HepG2 (cell line): Measurements from ENCODE around the gene DUS2. TPM values are rescaled to one million over a fixed set of nuclear protein-coding genes. Genes with fewer than 3 reads are reported as not detected.
A peak's percentile ranks its signal among the peaks of the same experiment; 100 is the strongest.

Experiments used
- EZH2 ChIP-seq: conservative IDR thresholded peaks from 2 replicates; pipeline ENCODE4 v1.6.1; 2012; ENCODE audit warnings: mild to moderate bottlenecking, low read depth, low read length, moderate library complexity
- GABPB1 ChIP-seq: IDR thresholded peaks from 2 replicates; pipeline ENCODE4 v1.6.1; 2016; ENCODE audit warnings: mild to moderate bottlenecking, missing genetic modification reagents, moderate library complexity, missing compliant biosample characterization
- MAFK ChIP-seq, 2 experiments: IDR thresholded peaks in 1 of 2; conservative IDR thresholded peaks in 1 of 2; 2 replicates each; pipeline ENCODE4 v1.6.1; 2011; ENCODE audit warnings: improper control_type of control experiment in 2 of 2, low read length in 2 of 2
- NFIC ChIP-seq: IDR thresholded peaks from 2 replicates; pipeline ENCODE4 v1.6.1; 2012; ENCODE audit warnings: mild to moderate bottlenecking, low read length, inconsistent platforms
- SIN3A ChIP-seq: IDR thresholded peaks from 2 replicates; pipeline ENCODE4 v1.6.1; 2011; ENCODE audit warnings: low read depth, mild to moderate bottlenecking, control low read depth, low read length, borderline replicate concordance
- SRY ChIP-seq: sonication (generic); formaldehyde crosslinking; IDR thresholded peaks from 2 replicates; pipeline ENCODE4 v1.8.0; 2022; ENCODE audit warnings: mild to moderate bottlenecking, missing genetic modification reagents
- YEATS2 ChIP-seq: sonication (generic); formaldehyde crosslinking; IDR thresholded peaks from 2 replicates; pipeline ENCODE4 v1.4.0; 2020; ENCODE audit warnings: missing genetic modification reagents, borderline replicate concordance
- ZNF24 ChIP-seq: fragments of 450-650 bp; IDR thresholded peaks from 2 replicates; pipeline ENCODE4 v1.6.1; 2017; ENCODE audit warnings: antibody characterized with exemption, mild to moderate bottlenecking
- ZNF615 ChIP-seq: sonication (generic); formaldehyde crosslinking; IDR thresholded peaks from 2 replicates; pipeline ENCODE4 v1.5.0; 2020; ENCODE audit warnings: mild to moderate bottlenecking, missing genetic modification reagents, borderline replicate concordance
- polyA plus RNA-seq, 8 experiments: library from polyadenylated mRNA; depleted of rRNA in 3 of 8; stranded (reverse) in 7 of 8; unstranded in 1 of 8; fragments of >200 nt; fragmentation: Illumina TruSeq in 4 of 8; extraction: Trizol in 4 of 8; gene quantifications; 2 replicates each; pipeline versions ENCODE4 v1.2.1 to v1.2.3, GENCODE V29; 2011 to 2016; ENCODE audit warnings: low read depth in 4 of 8, missing spikeins in 1 of 8, mixed read lengths in 1 of 8; ENCODE audit not compliant: insufficient read depth in 1 of 8
- total RNA-seq, 5 experiments: library from RNA; depleted of rRNA; stranded (reverse); fragments of >200 nt; fragmentation: Illumina TruSeq; extraction: Trizol; gene quantifications; 2 replicates each; pipeline ENCODE4 v1.2.3, GENCODE V29; 2016; ENCODE audit warnings: low read depth in 1 of 5
- TF ChIP-seq, protein P1 (sequence below): sonication (generic); formaldehyde crosslinking; IDR thresholded peaks from 2 replicates; pipeline ENCODE4 v1.4.0; 2020; ENCODE audit warnings: missing genetic modification reagents
- TF ChIP-seq, protein P2 (sequence below): sonication (generic); formaldehyde crosslinking; IDR thresholded peaks from 2 replicates; pipeline ENCODE4 v1.5.1; 2020; ENCODE audit warnings: mild to moderate bottlenecking, missing genetic modification reagents, borderline replicate concordance

Gene DUS2
- total and polyA plus RNA-seq, 2 of the 13 experiments (the other 11 are each of a cell fraction or from before 2014, with no cell fraction given), result 17.8 to 25.1 TPM

DNA sequence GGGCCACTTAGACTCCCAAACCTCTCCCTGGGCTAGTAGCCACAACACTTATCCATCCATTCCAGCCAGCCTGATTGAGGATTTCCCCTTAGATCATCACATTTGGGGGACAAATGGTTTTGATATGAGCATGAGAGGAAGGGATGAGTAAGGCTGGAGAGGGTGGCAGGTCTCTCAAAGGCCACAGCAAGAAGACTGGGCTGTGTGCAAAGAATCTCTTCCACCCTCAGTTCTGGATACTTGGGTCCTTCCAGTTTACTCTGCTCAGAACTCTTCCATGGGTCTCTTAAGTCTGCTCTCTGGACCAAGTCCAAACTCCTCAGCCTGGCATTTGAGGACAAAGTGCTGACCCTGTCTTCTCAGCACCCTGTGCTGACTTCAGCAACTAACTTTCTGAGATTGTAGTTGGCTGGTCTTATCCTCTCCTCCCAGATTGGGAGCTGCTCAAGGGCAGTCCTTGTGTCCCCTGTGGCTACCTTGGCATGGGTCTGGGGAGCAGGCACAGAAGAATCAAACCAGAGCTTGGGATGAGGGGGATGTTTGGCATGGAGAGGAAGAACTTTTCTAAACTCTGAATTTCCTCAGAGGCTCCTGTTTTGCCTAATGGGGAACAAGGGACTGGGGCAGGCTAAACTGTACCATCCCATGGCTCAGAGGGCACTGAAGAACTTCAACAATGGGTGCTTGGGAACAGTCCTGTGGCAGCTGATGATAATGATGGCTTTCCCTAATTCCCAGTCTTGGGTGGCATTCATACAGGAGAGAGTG lies 59.0 kb downstream of the DUS2 start (continued):
- TF ChIP-seq, protein P1, sequence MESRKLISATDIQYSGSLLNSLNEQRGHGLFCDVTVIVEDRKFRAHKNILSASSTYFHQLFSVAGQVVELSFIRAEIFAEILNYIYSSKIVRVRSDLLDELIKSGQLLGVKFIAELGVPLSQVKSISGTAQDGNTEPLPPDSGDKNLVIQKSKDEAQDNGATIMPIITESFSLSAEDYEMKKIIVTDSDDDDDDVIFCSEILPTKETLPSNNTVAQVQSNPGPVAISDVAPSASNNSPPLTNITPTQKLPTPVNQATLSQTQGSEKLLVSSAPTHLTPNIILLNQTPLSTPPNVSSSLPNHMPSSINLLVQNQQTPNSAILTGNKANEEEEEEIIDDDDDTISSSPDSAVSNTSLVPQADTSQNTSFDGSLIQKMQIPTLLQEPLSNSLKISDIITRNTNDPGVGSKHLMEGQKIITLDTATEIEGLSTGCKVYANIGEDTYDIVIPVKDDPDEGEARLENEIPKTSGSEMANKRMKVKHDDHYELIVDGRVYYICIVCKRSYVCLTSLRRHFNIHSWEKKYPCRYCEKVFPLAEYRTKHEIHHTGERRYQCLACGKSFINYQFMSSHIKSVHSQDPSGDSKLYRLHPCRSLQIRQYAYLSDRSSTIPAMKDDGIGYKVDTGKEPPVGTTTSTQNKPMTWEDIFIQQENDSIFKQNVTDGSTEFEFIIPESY (CRISPR knock-in tag), result no peak
- TF ChIP-seq MAFK (conservative IDR thresholded peaks at IDR 0.05 in 1 of 2, IDR thresholded peaks at IDR 0.05 in 1 of 2; ENCODE audit: low read length in 2 of 2) (peak; percentile 47; a peak in 2 of 4 replicates), EZH2 (no peak), SRY (CRISPR knock-in tag) (no peak), SIN3A (no peak), ZNF615 (CRISPR knock-in tag) (peak; percentile 67; the same call in 1 of the 2 replicates), GABPB1 (no peak), NFIC (no peak), ZNF24 (no peak), YEATS2 (0 out of 2 replicates have a peak, but pooled peaks have one; percentile 27)
- TF ChIP-seq, protein P2, sequence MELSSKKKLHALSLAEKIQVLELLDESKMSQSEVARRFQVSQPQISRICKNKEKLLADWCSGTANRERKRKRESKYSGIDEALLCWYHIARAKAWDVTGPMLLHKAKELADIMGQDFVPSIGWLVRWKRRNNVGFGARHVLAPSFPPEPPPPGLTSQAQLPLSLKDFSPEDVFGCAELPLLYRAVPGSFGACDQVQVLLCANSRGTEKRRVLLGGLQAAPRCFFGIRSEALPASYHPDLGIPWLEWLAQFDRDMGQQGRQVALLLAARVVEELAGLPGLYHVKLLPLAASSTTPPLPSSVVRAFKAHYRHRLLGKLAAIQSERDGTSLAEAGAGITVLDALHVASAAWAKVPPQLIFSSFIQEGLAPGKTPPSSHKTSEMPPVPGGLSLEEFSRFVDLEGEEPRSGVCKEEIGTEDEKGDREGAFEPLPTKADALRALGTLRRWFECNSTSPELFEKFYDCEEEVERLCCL (CRISPR knock-in tag), result no peak
